HAP-1 (cell line): ENCODE measurements around the gene COTL1.

Experiments used
- DNase-seq, 2 experiments: peaks; one replicate each; pipeline ENCODE4 v3.0.0-alpha.2; 2016 to 2020; ENCODE audit warnings: low spot score in 2 of 2
- H3K27me3 ChIP-seq: fragments of 250-450 bp; sonication (Bioruptor Pico); 2 replicates; pipeline ENCODE4 v1.5.1; 2020; ENCODE audit warnings: low read depth, mild to moderate bottlenecking, moderate library complexity
- H3K36me3 ChIP-seq: fragments of 250-450 bp; sonication (Bioruptor Pico); replicated peaks from 2 replicates; pipeline ENCODE4 v1.5.1; 2020; ENCODE audit warnings: mild to moderate bottlenecking
- H3K4me1 ChIP-seq: fragments of 250-450 bp; sonication (Bioruptor Pico); 2 replicates; pipeline ENCODE4 v1.5.1; 2020; ENCODE audit warnings: mild to moderate bottlenecking
- H3K4me3 ChIP-seq: fragments of 250-450 bp; sonication (Bioruptor Pico); 2 replicates; pipeline ENCODE4 v1.5.1; 2020; ENCODE audit warnings: mild to moderate bottlenecking, moderate library complexity
- H3K9me3 ChIP-seq: fragments of 250-450 bp; sonication (Bioruptor Pico); 2 replicates; pipeline ENCODE4 v1.5.1; 2020; ENCODE audit warnings: mild to moderate bottlenecking, moderate library complexity
- in situ Hi-C: fragments of 300-500 bp; cut with MboI; formaldehyde crosslinking; loops from 3 replicates; pipeline ENCODE4 v1.14.3; 2020; ENCODE audit warnings: low sequenced_read_pairs, inconsistent platforms, mixed read lengths

COTL1 gene, protein sequence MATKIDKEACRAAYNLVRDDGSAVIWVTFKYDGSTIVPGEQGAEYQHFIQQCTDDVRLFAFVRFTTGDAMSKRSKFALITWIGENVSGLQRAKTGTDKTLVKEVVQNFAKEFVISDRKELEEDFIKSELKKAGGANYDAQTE

DNA sequence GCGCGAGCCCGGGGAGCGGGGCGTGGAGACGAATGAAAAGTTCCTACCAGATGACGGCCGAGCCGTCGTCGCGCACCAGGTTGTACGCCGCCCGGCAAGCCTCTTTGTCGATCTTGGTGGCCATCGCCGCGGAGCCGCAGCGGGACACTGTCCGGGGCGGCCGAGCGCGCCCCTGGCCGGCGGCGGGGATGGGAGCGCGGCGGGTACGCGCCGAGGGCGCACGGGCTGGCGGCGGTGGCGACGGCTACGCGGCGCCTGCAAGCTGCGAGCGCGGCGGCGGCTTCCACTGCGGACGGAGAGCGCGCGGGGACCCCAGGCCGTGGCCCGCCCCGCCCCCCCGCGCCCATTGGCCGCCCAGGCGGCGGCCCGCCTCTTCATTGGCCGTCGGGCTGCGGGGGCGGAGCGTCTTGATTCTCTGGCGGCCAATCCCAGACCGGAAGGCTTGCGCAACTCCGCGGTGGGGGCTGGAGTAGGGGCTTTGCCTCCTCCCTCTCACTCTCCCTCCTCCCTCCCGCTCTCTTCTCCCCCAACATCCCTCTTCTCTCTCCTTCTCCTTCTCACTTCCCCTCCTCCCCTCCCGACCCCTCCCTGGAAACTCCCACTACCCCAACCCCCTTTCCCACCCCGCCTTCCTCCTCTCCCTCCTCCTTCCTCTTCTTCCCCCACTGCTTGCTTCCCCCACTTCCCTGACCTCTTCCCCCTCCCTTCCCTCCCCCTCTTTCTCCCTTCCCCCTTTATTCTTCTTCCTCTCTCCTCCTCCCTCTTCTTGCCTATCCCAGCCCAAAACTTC lies at the start of gene COTL1:
COTL1 (minus strand) TSS at position 288 of the 790 bp plus-strand sequence; CDS start at position 124, 164 bp downstream.
- Histone ChIP-seq H3K36me3 (no peaks in the 10 kb centered on the region), H3K4me3 (peak within 1 kb of the TSS; percentile 68), H3K27me3 (no peaks in the 10 kb centered on the region), H3K9me3 (no peaks in the 10 kb centered on the region), H3K4me1 (peaks cover 9% of the 10 kb centered on the region)
- DNase-seq = peak; percentile 84 to 97
- in situ Hi-C loops = no loop called here

DNA sequence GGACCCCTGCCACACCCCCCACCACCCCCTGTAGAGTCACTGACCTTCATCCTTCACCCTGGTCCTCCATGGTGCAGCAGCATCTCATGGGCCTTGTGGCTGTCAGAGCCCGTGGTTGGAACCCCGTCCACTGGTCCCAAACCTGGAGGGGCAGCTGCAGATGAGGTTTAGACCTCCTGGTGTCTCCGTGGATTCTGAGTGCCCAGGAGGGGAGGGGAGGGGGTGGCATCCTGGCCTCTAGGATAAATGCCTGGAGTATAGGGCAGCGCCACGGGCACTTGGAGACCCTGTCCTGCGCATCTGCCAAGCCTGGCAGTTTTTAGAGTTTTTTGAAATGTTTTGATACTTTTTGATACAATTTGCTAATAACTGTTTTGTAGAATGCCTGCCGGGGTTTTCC lies 48.0 kb upstream of the COTL1 start:
- H3K36me3 ChIP-seq = peaks cover 17% of the 10 kb centered on the region
- H3K4me1 ChIP-seq = peaks cover 11% of the 10 kb centered on the region
- H3K27me3 ChIP-seq = no peaks in the 10 kb centered on the region
- no peak for DNase-seq
- H3K9me3 ChIP-seq = no peaks in the 10 kb centered on the region
- in situ Hi-C loops = no loop called here
- no peak overlapping the region for H3K4me3 ChIP-seq

DNA sequence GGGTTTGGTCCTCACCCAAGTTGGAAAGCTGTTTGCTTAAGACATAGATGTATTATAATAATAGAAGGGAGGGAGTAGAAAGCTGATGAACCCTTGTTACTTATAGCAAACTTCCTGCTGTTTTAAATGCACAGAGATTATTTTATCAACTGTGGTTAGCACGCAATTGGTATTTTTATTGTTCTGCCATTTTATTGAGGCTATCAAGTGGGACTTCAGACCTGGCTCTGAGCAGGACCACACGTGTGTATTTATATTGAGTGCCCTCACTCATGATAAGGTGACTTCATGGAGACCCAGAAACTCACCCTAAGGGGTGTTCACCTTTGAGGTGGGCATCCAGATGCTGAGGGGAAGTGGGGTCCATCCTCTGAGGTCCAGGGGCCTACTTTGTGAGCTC lies 47.5 kb upstream of the COTL1 start:
- H3K4me1 ChIP-seq = peaks cover 11% of the 10 kb centered on the region
- in situ Hi-C loops = no loop called here
- no peak for DNase-seq
- H3K36me3 ChIP-seq = peaks cover 18% of the 10 kb centered on the region
- H3K4me3 ChIP-seq = no peak overlapping the region
- H3K9me3 ChIP-seq = no peaks in the 10 kb centered on the region
- no peaks in the 10 kb centered on the region for H3K27me3 ChIP-seq

DNA sequence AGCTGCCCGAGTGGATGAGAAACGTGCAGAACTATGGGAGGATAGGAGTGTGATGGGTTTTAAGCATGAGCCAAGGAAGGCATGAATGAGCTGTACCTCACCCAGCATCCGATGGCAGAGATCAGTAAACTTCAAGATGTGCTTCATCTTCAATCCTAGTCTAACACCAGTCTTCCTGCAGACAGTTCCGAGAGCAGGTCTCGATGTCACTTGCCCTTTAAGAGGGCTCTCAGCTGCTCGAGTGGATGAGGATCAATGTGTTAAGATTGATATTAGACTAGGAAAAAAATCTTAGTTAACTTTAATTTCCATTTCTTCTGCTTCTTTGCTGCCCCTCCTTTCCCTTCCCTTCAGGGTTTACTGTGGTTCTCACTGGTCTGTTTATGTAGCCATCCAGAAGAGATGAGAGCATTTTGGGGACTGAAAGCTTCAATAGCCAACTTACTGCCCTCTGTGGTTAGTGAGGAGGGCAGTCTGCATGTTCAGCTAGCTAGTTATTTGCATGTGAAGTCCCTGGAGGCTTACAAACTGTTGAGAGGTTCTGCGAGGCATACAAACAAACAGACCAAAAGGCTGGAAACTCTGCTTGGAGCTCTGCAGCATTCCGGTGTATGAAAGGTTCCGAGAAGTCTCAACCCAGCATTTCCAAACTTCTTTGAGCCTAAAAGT lies 45.7 kb upstream of the COTL1 start:
- no peak for DNase-seq
- H3K4me3 ChIP-seq = no peak overlapping the region
- no peaks in the 10 kb centered on the region for H3K27me3 ChIP-seq
- in situ Hi-C loops = no loop called here
- no peaks in the 10 kb centered on the region for H3K9me3 ChIP-seq
- peaks cover 11% of the 10 kb centered on the region for H3K4me1 ChIP-seq
- peaks cover 27% of the 10 kb centered on the region for H3K36me3 ChIP-seq

DNA sequence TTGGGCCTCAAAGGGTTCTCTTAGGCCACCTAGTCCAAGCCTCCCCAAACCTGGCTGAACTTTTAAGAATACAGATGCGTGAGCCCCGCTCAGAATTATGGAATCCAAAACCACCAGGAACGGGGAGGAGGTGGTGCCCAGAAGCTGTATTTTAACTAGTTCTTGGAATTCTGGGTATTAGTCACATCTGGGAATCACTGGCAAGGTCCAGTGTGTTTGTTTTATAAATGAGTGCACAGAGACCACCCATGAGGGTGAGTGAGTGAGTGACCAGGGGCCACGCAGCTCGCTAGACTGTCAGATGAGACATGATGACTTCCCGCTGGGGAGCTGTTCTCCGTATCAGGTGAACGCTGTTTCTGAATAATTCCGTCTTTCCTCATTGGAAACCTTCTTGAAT lies 44.6 kb upstream of the COTL1 start:
- DNase-seq = no peak

DNA sequence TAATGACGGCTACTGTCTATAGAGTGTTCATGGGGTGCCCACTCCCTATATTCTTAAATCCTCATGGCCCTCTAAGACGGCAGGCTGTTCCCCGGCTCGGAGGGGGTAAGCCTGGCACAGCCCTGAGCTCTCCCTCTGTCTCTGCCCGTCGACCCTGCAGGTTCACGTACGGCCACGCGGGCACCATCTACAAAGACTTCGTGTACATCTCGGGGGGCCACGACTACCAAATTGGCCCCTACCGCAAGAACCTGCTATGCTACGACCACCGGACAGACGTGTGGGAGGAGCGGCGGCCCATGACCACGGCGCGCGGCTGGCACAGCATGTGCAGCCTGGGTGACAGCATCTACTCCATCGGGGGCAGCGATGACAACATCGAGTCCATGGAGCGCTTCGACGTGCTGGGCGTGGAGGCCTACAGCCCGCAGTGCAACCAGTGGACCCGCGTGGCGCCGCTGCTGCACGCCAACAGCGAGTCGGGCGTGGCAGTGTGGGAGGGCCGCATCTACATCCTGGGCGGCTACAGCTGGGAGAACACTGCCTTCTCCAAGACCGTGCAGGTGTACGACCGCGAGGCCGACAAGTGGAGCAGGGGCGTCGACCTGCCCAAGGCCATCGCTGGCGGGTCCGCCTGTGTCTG lies 43.7 kb upstream of the COTL1 start:
- Histone ChIP-seq H3K9me3 (no peaks in the 10 kb centered on the region), H3K4me3 (no peak overlapping the region), H3K4me1 (no peaks in the 10 kb centered on the region), H3K27me3 (no peaks in the 10 kb centered on the region), H3K36me3 (peaks cover 43% of the 10 kb centered on the region)
- in situ Hi-C loops = no loop called here
- DNase-seq = no peak

More for the DNA sequence above, 44.6 kb upstream of the COTL1 start:
- H3K4me1 ChIP-seq = peaks cover 6% of the 10 kb centered on the region
- no peak overlapping the region for H3K4me3 ChIP-seq
- H3K27me3 ChIP-seq = no peaks in the 10 kb centered on the region
- no peaks in the 10 kb centered on the region for H3K9me3 ChIP-seq
- in situ Hi-C loops = no loop called here
- peaks cover 37% of the 10 kb centered on the region for H3K36me3 ChIP-seq

DNA sequence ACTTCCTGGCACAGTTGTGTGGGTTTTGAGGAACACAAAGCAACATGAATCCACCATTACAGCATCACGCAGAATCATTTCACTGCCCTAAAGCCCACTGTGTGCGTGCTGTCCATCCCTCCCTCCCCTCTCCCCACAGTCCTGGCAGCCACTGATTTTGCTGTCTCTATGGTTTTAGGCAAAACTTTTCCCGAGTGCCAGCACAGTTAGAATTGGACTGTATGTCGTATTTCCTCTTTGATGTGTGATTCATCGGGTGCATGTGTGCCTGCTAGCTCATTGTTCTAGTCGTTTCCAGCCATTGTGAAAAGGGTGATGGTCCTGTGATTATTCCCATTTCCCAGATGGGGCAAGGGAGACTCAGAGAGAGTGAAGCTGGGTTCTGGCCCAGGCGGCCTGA lies 43.1 kb upstream of the COTL1 start:
- H3K9me3 ChIP-seq = no peaks in the 10 kb centered on the region
- peaks cover 43% of the 10 kb centered on the region for H3K36me3 ChIP-seq
- no peaks in the 10 kb centered on the region for H3K27me3 ChIP-seq
- DNase-seq = no peak
- H3K4me1 ChIP-seq = no peaks in the 10 kb centered on the region
- no peak overlapping the region for H3K4me3 ChIP-seq
- in situ Hi-C loops = no loop called here

DNA sequence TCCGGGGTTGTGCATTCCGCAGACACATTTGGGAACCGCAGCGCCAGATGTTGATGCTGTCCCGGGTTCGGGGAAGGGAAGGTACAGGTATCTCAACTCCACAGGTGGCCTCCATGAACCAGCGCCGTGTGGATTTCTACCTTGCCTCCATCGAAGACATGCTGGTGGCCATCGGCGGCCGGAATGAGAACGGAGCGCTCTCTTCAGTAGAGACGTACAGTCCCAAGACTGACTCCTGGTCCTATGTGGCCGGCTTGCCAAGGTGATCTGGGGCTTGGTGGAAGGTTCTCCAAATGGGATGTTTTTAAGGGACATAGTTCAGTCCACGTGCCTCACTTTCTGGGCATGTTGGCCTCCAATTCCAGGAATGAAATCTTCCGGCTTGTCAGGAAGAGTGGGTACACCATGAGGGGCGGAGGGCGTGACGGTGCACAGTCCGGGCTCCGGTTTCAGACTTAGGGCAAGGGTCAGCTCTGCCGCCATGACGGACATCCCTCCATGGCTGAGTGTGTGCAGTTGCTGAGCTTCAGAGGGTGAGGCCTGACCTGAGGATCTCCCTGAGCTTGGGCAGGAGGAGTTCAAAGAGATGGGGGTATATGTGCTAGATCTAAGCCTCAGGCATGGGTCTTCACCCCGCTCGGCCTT lies 41.9 kb upstream of the COTL1 start:
- Histone ChIP-seq H3K4me3 (no peak overlapping the region), H3K9me3 (no peaks in the 10 kb centered on the region), H3K36me3 (peaks cover 43% of the 10 kb centered on the region), H3K4me1 (no peaks in the 10 kb centered on the region), H3K27me3 (no peaks in the 10 kb centered on the region)
- in situ Hi-C loops = no loop called here
- DNase-seq = no peak

DNA sequence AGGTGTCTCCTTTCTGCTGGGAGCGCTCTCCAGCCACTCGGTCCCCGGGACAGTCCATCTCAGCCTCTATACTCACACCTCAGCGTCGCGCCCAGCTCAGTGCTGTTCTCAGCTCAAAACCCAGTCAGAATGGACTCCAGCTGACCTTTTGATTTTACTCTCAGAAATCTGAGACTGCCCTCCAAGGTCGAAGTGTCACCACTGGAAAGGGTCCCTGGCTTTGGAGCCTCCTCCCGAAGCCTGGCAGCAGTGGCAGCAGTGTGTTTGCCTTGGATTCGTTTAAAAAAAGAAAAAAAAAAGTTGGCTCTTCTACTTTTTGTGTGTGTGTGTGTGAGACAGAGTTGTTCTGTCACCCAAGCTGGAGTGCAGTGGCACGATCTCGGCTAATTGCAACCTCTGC lies 40.8 kb upstream of the COTL1 start:
- Histone ChIP-seq H3K27me3 (no peaks in the 10 kb centered on the region), H3K36me3 (peaks cover 43% of the 10 kb centered on the region), H3K9me3 (no peaks in the 10 kb centered on the region), H3K4me1 (no peaks in the 10 kb centered on the region), H3K4me3 (no peak overlapping the region)
- DNase-seq = no peak
- in situ Hi-C loops = no loop called here

DNA sequence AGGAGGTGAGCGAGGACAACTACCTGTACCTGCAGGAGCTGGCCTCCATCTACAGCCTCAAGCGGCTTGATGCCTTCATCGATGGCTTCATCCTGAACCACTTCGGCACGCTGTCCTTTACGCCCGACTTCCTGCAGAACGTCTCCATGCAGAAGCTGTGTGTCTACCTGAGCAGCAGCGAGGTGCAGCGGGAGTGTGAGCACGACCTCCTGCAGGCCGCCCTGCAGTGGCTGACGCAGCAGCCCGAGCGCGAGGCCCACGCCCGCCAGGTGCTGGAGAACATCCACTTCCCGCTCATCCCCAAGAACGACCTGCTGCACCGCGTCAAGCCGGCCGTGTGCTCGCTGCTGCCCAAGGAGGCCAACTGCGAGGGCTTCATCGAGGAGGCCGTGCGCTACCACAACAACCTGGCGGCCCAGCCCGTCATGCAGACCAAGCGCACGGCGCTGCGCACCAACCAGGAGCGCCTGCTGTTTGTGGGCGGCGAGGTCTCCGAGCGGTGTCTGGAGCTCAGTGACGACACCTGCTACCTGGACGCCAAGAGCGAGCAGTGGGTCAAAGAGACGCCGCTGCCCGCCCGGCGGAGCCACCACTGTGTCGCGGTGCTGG lies 39.5 kb upstream of the COTL1 start:
- DNase-seq = no peak
- Histone ChIP-seq H3K4me1 (no peaks in the 10 kb centered on the region), H3K4me3 (no peak overlapping the region), H3K9me3 (no peaks in the 10 kb centered on the region), H3K36me3 (peaks cover 43% of the 10 kb centered on the region), H3K27me3 (no peaks in the 10 kb centered on the region)
- in situ Hi-C loops = no loop called here

DNA sequence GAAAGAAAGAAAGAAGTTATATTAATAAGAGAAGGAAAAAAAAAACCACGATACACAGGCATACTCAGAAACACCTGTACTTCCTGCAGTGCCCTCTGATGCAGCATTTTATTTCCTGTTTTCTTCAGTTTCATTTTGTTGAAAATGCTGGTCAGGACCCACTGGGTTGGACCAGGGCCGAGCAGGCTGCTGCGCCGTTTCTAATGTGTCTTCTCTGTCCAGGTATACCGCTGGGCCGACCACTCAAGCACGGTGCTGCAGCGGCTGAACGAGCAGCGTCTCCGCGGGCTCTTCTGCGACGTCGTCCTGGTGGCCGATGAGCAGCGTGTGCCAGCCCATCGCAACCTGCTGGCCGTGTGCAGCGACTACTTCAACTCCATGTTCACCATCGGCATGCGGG lies 38.8 kb upstream of the COTL1 start:
- H3K36me3 ChIP-seq = peaks cover 41% of the 10 kb centered on the region
- H3K27me3 ChIP-seq = no peaks in the 10 kb centered on the region
- DNase-seq = no peak
- H3K4me3 ChIP-seq = no peak overlapping the region
- no peaks in the 10 kb centered on the region for H3K9me3 ChIP-seq
- no peaks in the 10 kb centered on the region for H3K4me1 ChIP-seq
- in situ Hi-C loops = no loop called here

DNA sequence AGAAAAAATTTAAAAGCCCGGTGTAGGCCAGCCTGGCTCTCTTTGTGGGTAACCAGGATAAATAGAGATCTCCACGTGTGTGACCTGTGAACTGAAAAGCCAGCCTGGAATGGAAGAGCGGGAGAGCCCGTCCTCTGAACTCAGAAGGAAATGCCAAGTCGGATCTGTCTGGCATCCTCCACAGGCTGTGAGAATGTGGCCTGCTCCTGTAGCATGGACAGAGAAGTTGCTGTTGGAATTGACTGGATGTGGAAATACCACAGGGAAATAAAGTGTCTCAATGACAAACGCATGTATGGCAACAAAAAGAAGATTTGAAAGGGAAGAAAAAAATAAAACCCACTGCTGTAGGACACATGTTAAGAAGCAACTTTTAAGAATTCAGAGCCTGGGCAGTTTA lies 37.1 kb upstream of the COTL1 start:
- in situ Hi-C loops = no loop called here
- Histone ChIP-seq H3K4me1 (no peaks in the 10 kb centered on the region), H3K36me3 (peaks cover 41% of the 10 kb centered on the region), H3K4me3 (no peak overlapping the region), H3K9me3 (no peaks in the 10 kb centered on the region), H3K27me3 (no peaks in the 10 kb centered on the region)
- no peak for DNase-seq

DNA sequence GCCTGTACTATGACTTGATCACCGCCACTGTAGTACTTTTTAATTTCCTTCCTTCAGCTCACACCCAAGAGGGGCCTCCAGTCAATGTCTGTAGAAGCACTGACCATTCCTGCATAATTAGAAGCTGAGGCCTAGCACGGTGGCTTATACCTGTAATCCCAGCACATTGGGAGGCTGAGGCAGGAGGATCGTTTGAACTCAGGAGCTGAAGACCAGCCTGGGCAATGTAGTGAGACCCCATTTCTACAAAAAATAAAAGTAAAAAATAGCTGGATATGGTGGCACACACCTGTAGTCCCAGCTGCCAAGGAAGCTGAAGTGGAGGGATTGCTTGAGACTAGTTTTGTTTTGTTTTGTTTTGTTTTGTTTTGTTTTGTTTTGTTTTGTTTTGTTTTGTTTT lies 36.4 kb upstream of the COTL1 start:
- no peaks in the 10 kb centered on the region for H3K9me3 ChIP-seq
- peaks cover 34% of the 10 kb centered on the region for H3K36me3 ChIP-seq
- H3K4me1 ChIP-seq = peaks cover 4% of the 10 kb centered on the region
- in situ Hi-C loops = no loop called here
- DNase-seq = no peak
- H3K27me3 ChIP-seq = no peaks in the 10 kb centered on the region
- H3K4me3 ChIP-seq = no peak overlapping the region
